DND-41 (cell line): ENCODE results near the gene BRSK2.

Experiments
- ATAC-seq: fragments of 200-7000 bp; cut with Tn5 transposase; 3 replicates; pipeline ENCODE4 v1.9.1; 2021; ENCODE audit warnings: low read depth; ENCODE audit not compliant: insufficient read depth
- DNase-seq: peaks from one replicate; pipeline ENCODE4 v3.0.0-alpha.2; 2020
- H2AFZ ChIP-seq: 2 replicates; pipeline ENCODE4 v1.6.0; 2012; ENCODE audit warnings: low read depth, low read length
- H3K27ac ChIP-seq: 2 replicates; pipeline ENCODE4 v1.5.1; 2012; ENCODE audit warnings: low read length, inconsistent platforms
- H3K27me3 ChIP-seq: fragments of 200-600 bp; sonication (generic); 2 replicates; pipeline ENCODE4 v1.6.0; 2012; ENCODE audit warnings: low read length, mild to moderate bottlenecking, inconsistent platforms; ENCODE audit not compliant: insufficient read depth, poor library complexity
- H3K36me3 ChIP-seq: 2 replicates; pipeline ENCODE4 v1.5.1; 2012; ENCODE audit warnings: low read length, inconsistent platforms; ENCODE audit not compliant: insufficient read depth
- H3K4me1 ChIP-seq: 2 replicates; pipeline ENCODE4 v1.5.1; 2012; ENCODE audit warnings: mild to moderate bottlenecking, low read length; ENCODE audit not compliant: insufficient read depth
- H3K4me2 ChIP-seq: 2 replicates; pipeline ENCODE4 v1.6.0; 2012; ENCODE audit warnings: mild to moderate bottlenecking, moderate library complexity, low read length, inconsistent platforms; ENCODE audit not compliant: insufficient read depth
- H3K4me3 ChIP-seq, 2 experiments: fragments of 200-600 bp in 1 of 2; shearing (Covaris generic) in 1 of 2; 2 replicates each; pipeline ENCODE4 v1.5.1; 2012 to 2016; ENCODE audit warnings: inconsistent platforms in 2 of 2, low read length in 2 of 2, mild to moderate bottlenecking in 2 of 2, low read depth in 1 of 2, moderate library complexity in 1 of 2
- H3K79me2 ChIP-seq: 2 replicates; pipeline ENCODE4 v1.6.0; 2012; ENCODE audit warnings: low read length, inconsistent platforms; ENCODE audit not compliant: insufficient read depth
- H3K9ac ChIP-seq: 2 replicates; pipeline ENCODE4 v1.6.0; 2012; ENCODE audit warnings: low read depth, mild to moderate bottlenecking, inconsistent platforms, low read length, moderate library complexity
- H3K9me3 ChIP-seq: 2 replicates; pipeline ENCODE4 v1.5.1; 2012; ENCODE audit warnings: low read length, moderate library complexity, mild to moderate bottlenecking, inconsistent platforms; ENCODE audit not compliant: insufficient read depth, severe bottlenecking
- H4K20me1 ChIP-seq: 2 replicates; pipeline ENCODE4 v1.6.0; 2012; ENCODE audit warnings: low read length; ENCODE audit not compliant: insufficient read depth
- EZH2 ChIP-seq: IDR thresholded peaks from 3 replicates; pipeline ENCODE4 v1.6.1; 2012; ENCODE audit warnings: borderline replicate concordance, low read depth, mild to moderate bottlenecking, moderate library complexity, low read length, inconsistent platforms; ENCODE audit not compliant: severe bottlenecking
- TF ChIP-seq, protein P1 (sequence below): IDR thresholded peaks from 2 replicates; pipeline ENCODE4 v1.5.1; 2012; ENCODE audit warnings: borderline replicate concordance, low read length, moderate library complexity, mild to moderate bottlenecking; ENCODE audit not compliant: poor library complexity, severe bottlenecking; ENCODE audit errors: extremely low read depth

BRSK2 gene

DNA sequence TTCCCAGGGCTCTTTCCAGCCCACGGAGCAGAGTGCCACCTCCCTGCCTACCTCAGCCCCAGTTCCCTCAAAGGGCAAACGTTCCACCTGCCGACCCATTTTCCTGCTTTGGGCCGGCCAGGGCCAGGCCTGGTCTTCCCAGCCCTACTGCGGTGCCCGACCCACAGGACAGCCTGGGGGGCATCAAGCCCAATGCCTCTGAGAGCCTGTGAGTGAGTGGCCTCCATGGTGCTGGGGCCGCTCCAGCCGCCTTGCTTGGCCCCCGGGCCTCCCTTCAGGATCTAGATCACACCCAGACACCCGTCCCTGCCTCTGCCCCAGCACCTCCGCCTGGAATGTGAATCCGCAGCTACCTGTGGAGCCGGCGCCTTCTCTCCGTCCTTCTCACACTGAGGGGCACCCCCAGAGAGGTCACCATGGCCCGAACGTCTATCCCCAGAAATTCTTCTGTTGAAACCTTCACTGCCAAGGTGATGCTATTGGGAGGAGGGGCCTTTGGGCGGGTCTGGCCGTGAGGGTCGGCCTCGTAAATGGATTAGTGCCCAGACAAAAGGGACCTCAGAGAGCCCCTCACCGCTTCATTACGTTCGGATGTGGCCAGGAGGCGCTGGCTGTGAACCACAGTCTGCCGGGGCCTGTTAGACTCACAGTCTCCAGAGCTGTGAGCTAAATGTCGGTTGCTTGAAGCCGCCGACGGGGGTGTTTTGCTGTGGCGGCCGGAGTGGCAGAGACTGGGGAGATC lies 36.2 kb upstream of the BRSK2 start:
- Histone ChIP-seq H2AFZ (no peak overlapping the region), H3K4me1 (no peaks in the 10 kb centered on the region), H3K36me3 (no peaks in the 10 kb centered on the region), H4K20me1 (no peaks in the 10 kb centered on the region), H3K4me3 (no peak overlapping the region), H3K79me2 (no peaks in the 10 kb centered on the region), H3K9me3 (no peaks in the 10 kb centered on the region), H3K27me3 (no peaks in the 10 kb centered on the region), H3K4me2 (no peak overlapping the region), H3K27ac (no peak overlapping the region), H3K9ac (no peak overlapping the region)
- DNase-seq (no peak), ATAC-seq (no peak)
- TF ChIP-seq, protein P1, sequence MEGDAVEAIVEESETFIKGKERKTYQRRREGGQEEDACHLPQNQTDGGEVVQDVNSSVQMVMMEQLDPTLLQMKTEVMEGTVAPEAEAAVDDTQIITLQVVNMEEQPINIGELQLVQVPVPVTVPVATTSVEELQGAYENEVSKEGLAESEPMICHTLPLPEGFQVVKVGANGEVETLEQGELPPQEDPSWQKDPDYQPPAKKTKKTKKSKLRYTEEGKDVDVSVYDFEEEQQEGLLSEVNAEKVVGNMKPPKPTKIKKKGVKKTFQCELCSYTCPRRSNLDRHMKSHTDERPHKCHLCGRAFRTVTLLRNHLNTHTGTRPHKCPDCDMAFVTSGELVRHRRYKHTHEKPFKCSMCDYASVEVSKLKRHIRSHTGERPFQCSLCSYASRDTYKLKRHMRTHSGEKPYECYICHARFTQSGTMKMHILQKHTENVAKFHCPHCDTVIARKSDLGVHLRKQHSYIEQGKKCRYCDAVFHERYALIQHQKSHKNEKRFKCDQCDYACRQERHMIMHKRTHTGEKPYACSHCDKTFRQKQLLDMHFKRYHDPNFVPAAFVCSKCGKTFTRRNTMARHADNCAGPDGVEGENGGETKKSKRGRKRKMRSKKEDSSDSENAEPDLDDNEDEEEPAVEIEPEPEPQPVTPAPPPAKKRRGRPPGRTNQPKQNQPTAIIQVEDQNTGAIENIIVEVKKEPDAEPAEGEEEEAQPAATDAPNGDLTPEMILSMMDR, result no peak
- no peak for TF ChIP-seq EZH2

DNA sequence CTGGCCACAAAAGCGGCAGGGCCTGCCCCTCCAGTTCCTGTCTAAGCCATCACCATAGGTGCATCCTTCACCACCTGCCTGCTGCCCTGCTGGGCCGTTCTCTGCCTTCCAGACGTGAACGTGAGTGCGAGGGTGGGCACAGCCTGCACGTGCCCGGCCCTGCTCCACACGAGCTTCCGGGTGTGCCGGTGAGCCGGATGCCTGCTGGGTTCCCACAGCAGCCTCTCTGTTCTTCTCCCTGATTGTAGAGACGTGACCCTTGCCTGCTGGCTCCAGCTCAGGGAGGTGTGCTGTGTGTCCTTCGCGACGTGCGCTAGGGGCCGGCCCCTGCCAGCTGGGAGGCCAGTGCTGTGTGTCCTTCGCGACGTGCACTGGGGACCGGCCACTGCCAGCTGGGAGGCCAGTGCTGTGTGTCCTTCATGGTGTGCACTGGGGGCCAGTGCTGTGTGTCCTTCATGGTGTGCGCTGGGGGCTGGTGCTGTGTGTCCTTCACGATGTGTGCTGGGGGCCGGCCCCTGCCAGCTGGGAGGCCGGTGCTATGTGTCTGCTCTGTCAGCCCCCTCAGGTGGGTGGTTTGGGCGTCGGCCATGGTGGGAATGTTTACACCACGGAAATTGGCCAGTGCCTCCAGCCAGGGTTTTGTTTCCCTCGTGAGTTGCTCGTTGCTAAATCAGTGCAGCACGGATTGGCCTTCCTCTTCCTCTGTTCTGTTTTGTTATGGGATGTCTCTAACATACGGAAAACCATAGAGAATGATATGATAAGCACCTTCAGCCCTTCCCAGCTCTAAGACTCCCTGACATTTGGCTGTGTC lies 35.4 kb upstream of the BRSK2 start:
- Histone ChIP-seq H3K9me3 (no peaks in the 10 kb centered on the region), H3K27ac (no peak overlapping the region), H3K36me3 (no peaks in the 10 kb centered on the region), H3K27me3 (no peaks in the 10 kb centered on the region), H3K4me2 (no peak overlapping the region), H4K20me1 (no peaks in the 10 kb centered on the region), H3K9ac (no peak overlapping the region), H2AFZ (no peak overlapping the region), H3K4me3 (no peak overlapping the region), H3K4me1 (no peaks in the 10 kb centered on the region), H3K79me2 (no peaks in the 10 kb centered on the region)
- ATAC-seq (no peak), DNase-seq (no peak)
- TF ChIP-seq, protein P1, result no peak
- TF ChIP-seq EZH2, result no peak

DNA sequence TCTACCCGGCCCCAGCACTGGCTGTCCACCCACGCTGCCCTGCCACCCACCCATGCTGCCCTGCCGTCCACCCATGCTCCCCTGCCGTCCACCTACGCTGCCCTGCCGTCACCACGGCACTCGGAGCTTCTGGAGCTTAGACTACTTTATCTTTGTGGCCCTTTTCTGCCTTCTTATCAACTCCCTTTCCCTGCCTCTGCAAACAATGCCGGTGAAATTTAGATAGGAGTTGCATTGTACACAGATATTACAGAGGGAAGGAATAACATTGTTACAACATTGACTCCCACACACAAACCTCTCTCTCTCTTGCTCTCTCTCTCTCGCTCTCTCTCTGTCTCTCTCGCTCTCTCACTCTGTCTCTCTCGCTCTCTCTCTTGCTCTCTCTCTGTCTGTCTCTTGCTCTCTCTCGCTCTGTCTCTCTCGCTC lies 33.7 kb upstream of the BRSK2 start:
- Histone ChIP-seq H3K36me3 (no peaks in the 10 kb centered on the region), H3K4me3 (no peak overlapping the region), H3K4me1 (no peaks in the 10 kb centered on the region), H3K27me3 (no peaks in the 10 kb centered on the region), H3K4me2 (no peak overlapping the region), H3K27ac (no peak overlapping the region), H3K79me2 (no peaks in the 10 kb centered on the region), H3K9ac (no peak overlapping the region), H4K20me1 (no peaks in the 10 kb centered on the region), H3K9me3 (no peaks in the 10 kb centered on the region), H2AFZ (no peak overlapping the region)
- ATAC-seq (no peak), DNase-seq (no peak)
- TF ChIP-seq, protein P1, result no peak
